Body of pancreas (tissue), 4 donors: ENCODE measurements around the gene CACNG4.

Experiments
- POLR2A ChIP-seq, 3 donors: fragments of 450-650 bp; IDR thresholded peaks; one replicate each; pipeline ENCODE4 v1.6.1; 2016; ENCODE audit warnings: antibody characterized with exemption in 3 of 3, mild to moderate bottlenecking in 2 of 3
- TF ChIP-seq, protein P1 (sequence below), 7 experiments: fragments of 450-650 bp in 4 of 7; fragments of 200-600 bp in 3 of 7; sonication (generic) in 3 of 7; IDR thresholded peaks; one replicate each; pipeline ENCODE4 v1.5.1; 2016 to 2019; ENCODE audit warnings: antibody characterized with exemption in 7 of 7

DNA sequence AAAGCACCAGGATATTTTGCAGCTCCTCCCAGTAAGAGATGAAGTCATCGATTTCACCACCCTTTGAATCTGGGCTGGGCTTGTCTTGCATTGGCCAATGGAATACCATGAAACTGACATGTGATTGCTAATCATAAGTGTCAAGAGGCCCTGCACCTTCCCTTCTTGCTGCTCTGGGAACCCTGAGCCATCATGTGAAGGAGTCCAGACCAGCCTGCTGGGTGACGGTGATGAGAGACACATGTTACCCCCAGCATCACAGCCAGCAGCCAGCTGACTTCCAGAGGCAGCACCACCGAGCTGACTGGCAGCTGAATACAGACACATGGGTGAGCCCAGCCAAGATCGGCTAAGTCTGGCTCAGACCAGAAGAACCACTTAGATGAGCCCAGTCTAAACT is 43.6 kb upstream of the CACNG4 start:
- TF ChIP-seq POLR2A (IDR thresholded peaks at IDR 0.05), result no peak
- TF ChIP-seq, protein P1, sequence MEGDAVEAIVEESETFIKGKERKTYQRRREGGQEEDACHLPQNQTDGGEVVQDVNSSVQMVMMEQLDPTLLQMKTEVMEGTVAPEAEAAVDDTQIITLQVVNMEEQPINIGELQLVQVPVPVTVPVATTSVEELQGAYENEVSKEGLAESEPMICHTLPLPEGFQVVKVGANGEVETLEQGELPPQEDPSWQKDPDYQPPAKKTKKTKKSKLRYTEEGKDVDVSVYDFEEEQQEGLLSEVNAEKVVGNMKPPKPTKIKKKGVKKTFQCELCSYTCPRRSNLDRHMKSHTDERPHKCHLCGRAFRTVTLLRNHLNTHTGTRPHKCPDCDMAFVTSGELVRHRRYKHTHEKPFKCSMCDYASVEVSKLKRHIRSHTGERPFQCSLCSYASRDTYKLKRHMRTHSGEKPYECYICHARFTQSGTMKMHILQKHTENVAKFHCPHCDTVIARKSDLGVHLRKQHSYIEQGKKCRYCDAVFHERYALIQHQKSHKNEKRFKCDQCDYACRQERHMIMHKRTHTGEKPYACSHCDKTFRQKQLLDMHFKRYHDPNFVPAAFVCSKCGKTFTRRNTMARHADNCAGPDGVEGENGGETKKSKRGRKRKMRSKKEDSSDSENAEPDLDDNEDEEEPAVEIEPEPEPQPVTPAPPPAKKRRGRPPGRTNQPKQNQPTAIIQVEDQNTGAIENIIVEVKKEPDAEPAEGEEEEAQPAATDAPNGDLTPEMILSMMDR (IDR thresholded peaks at IDR 0.05), result no peak
